Colonic mucosa (tissue), 4 donors: ENCODE measurements around the gene C1orf50. TPM values are rescaled to one million over a fixed set of nuclear protein-coding genes. Genes with fewer than 3 reads are reported as not detected.

Source experiments
- DNase-seq: peaks from one replicate; pipeline ENCODE4 v3.0.0-alpha.2; 2020
- H3K27ac ChIP-seq: fragments of 200-600 bp; one replicate; pipeline ENCODE4 v1.8.0; 2021
- H3K27me3 ChIP-seq: fragments of 200-600 bp; one replicate; pipeline ENCODE4 v1.8.0; 2021
- H3K36me3 ChIP-seq: fragments of 200-600 bp; one replicate; pipeline ENCODE4 v1.8.0; 2021
- H3K4me1 ChIP-seq: fragments of 200-600 bp; one replicate; pipeline ENCODE4 v1.8.0; 2021; ENCODE audit warnings: mild to moderate bottlenecking
- H3K4me3 ChIP-seq: fragments of 200-600 bp; one replicate; pipeline ENCODE4 v1.8.0; 2021
- H3K9ac ChIP-seq, 2 donors: one replicate each; pipeline ENCODE4 v1.7.0; 2013; ENCODE audit warnings: control low read depth in 2 of 2, low read depth in 2 of 2, low read length in 2 of 2
- H3K9me3 ChIP-seq: fragments of 200-600 bp; one replicate; pipeline ENCODE4 v1.8.0; 2021
- CTCF ChIP-seq: fragments of 200-600 bp; IDR thresholded peaks from one replicate; pipeline ENCODE4 v1.8.0; 2022; ENCODE audit warnings: antibody characterized with exemption, mild to moderate bottlenecking
- intact Hi-C: fragments of 100-400 bp; cut with DNase I; formaldehyde crosslinking; loops from one replicate; pipeline ENCODE4 v1.14.1; 2022
- total RNA-seq, 2 donors: library from RNA; stranded (reverse); fragmentation: NEBNext Ultra II Directional in 1 of 2; extraction: Animal tissue kit (Norgen Biotek cat#: 25700) in 1 of 2; gene quantifications; one replicate each; pipeline ENCODE4 v1.2.1, GENCODE V29; 2021
- donor health status: healthy.
- donor health status: DM: no; HTN: no; CAD: no.
- donor health status: DM: no; HTN: no; CAD: no.

The C1orf50 gene
- total RNA-seq, 2 donors from 2014 or later: 3.4 to 5.8 TPM

- no peak overlapping the region for H3K4me3 ChIP-seq
- H3K36me3 ChIP-seq: no peaks in the 10 kb centered on the region
- intact Hi-C loops: loop anchor here (5.0 to 10.0 kb wide), 2 partner anchors 169 to 401 kb away; no protein-coding TSS in a partner anchor
- H3K9me3 ChIP-seq: no peaks in the 10 kb centered on the region
- H3K4me1 ChIP-seq: no peaks in the 10 kb centered on the region
- no peak for DNase-seq
- no peak overlapping the region for H3K9ac ChIP-seq
- H3K27ac ChIP-seq: no peak overlapping the region
- H3K27me3 ChIP-seq: no peaks in the 10 kb centered on the region
- TF ChIP-seq CTCF: no peak
Observed at GRCh38 chr1:42745851-42746250, 21.2 kb upstream of the C1orf50 start.

GRCh38 chr1:42746436-42747105, 20.5 kb upstream of the C1orf50 start:
- intact Hi-C loops: loop anchor here (5.0 to 10.0 kb wide), 2 partner anchors 169 to 402 kb away; no protein-coding TSS in a partner anchor
- Histone ChIP-seq H3K4me3 (no peak overlapping the region), H3K9ac (no peak overlapping the region), H3K4me1 (no peaks in the 10 kb centered on the region), H3K27ac (no peak overlapping the region), H3K36me3 (no peaks in the 10 kb centered on the region), H3K9me3 (no peaks in the 10 kb centered on the region), H3K27me3 (no peaks in the 10 kb centered on the region)
- DNase-seq: no peak
- TF ChIP-seq CTCF: no peak

- peak; percentile 41 for DNase-seq
- Histone ChIP-seq H3K9ac (no peak overlapping the region), H3K9me3 (no peaks in the 10 kb centered on the region), H3K36me3 (no peaks in the 10 kb centered on the region), H3K27me3 (no peaks in the 10 kb centered on the region), H3K4me3 (no peak overlapping the region), H3K27ac (no peak overlapping the region), H3K4me1 (no peaks in the 10 kb centered on the region)
- TF ChIP-seq CTCF: peak; percentile 44
- intact Hi-C loops: loop anchor here (5.0 to 10.0 kb wide), 2 partner anchors 170 to 402 kb away; no protein-coding TSS in a partner anchor
Observed at GRCh38 chr1:42747125-42747524, 19.9 kb upstream of the C1orf50 start.

- intact Hi-C loops: loop anchor here (5.0 to 10.0 kb wide), 2 partner anchors 171 to 403 kb away; no protein-coding TSS in a partner anchor
- Histone ChIP-seq H3K36me3 (no peaks in the 10 kb centered on the region), H3K9ac (no peak overlapping the region), H3K9me3 (no peaks in the 10 kb centered on the region), H3K27me3 (no peaks in the 10 kb centered on the region), H3K27ac (no peak overlapping the region), H3K4me1 (no peaks in the 10 kb centered on the region), H3K4me3 (no peak overlapping the region)
- no peak for DNase-seq
- TF ChIP-seq CTCF: no peak
Observed at GRCh38 chr1:42748021-42748420, 19.0 kb upstream of the C1orf50 start.

GRCh38 chr1:42748461-42749410, 18.3 kb upstream of the C1orf50 start:
- intact Hi-C loops: loop anchor here (5.0 to 10.0 kb wide), 2 partner anchors 171 to 404 kb away; no protein-coding TSS in a partner anchor
- no peaks in the 10 kb centered on the region for H3K36me3 ChIP-seq
- H3K9ac ChIP-seq: no peak overlapping the region
- DNase-seq: no peak
- no peaks in the 10 kb centered on the region for H3K27me3 ChIP-seq
- no peak overlapping the region for H3K27ac ChIP-seq
- H3K4me3 ChIP-seq: no peak overlapping the region
- TF ChIP-seq CTCF: no peak
- H3K4me1 ChIP-seq: no peaks in the 10 kb centered on the region
- no peaks in the 10 kb centered on the region for H3K9me3 ChIP-seq
